ENCODE data around the gene INMT.

GRCh38 chr7:30751696-30752273 is at the start of gene INMT:
- TF ChIP-seq YY1 (IDR thresholded peaks at IDR 0.05; ENCODE audit: low read depth) = no peak
- TF ChIP-seq, protein P1, sequence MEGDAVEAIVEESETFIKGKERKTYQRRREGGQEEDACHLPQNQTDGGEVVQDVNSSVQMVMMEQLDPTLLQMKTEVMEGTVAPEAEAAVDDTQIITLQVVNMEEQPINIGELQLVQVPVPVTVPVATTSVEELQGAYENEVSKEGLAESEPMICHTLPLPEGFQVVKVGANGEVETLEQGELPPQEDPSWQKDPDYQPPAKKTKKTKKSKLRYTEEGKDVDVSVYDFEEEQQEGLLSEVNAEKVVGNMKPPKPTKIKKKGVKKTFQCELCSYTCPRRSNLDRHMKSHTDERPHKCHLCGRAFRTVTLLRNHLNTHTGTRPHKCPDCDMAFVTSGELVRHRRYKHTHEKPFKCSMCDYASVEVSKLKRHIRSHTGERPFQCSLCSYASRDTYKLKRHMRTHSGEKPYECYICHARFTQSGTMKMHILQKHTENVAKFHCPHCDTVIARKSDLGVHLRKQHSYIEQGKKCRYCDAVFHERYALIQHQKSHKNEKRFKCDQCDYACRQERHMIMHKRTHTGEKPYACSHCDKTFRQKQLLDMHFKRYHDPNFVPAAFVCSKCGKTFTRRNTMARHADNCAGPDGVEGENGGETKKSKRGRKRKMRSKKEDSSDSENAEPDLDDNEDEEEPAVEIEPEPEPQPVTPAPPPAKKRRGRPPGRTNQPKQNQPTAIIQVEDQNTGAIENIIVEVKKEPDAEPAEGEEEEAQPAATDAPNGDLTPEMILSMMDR (IDR thresholded peaks at IDR 0.05) = no peak
- no peak for TF ChIP-seq FOSL2 (IDR thresholded peaks at IDR 0.05; ENCODE audit: borderline replicate concordance, low read depth)
- TF ChIP-seq POLR2AphosphoS5 (IDR thresholded peaks at IDR 0.05; ENCODE audit: low read depth, low read length) = no peak
- TF ChIP-seq RCOR1 (IDR thresholded peaks at IDR 0.05; ENCODE audit: low read length) = no peak
- no peak for TF ChIP-seq MEF2A (IDR thresholded peaks at IDR 0.05; ENCODE audit: borderline replicate concordance, low read depth)

Measured in SK-N-SH (cell line).